T follicular helper cell (primary cell): ENCODE results near the gene AGTPBP1.
A peak's percentile ranks its signal among the peaks of the same experiment; 100 is the strongest.
"Not testable (repeated sequence)": the region's sequence is repeated elsewhere in the genome, so short reads cannot be mapped to it uniquely, and the experiment has no call there.

Experiments used
- DNase-seq: peaks from one replicate; pipeline ENCODE4 v3.0.0-alpha.2; 2020; ENCODE audit warnings: low read depth

Gene AGTPBP1

DNA sequence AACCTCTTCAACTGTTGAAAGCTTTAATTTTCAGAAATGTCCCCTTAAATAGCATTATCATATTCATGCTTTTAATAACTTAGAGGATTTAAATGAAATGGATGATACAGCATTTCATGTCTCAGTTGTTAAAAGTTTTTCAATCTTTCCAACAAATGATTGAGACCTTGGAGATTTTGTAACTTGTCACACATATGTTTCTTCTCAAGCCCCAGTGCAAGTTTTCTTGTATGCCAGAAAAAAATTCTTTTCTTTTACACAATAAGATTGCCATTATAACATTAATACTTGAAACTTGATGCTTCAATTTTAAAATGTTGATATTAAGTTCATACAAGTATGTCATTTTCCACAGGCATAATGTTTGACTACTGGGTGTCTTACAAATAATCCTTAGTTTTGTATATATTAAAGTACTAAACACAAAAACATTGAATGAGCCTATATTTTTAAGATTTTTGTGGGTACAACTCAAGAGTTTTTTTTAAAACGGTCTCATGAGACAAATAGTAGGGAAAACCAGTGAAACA is 124.5 kb downstream of the AGTPBP1 start:
- DNase-seq, result no peak

DNA sequence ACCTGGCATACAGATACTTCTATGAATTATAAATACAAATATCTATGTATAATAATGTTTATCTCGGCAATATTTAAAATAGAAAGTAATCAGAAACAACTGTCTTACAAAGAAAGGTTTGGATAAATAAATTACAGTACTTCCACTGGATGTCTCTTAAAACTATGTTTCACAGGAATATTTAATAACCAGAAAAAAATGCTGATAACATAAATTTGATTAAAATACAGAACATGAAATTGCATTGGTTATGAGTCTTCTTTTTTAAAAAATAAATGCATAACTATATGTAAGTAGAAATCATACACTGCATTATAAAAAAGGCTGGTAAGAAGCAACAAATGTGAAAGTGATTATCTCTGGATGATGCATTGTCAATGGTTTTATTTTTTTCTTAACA is 126.0 kb downstream of the AGTPBP1 start:
- DNase-seq, result no peak

GRCh38 chr9:85610074-85610860 is 131.5 kb downstream of the AGTPBP1 start:
- DNase-seq, result peak; percentile 12

- no peak for DNase-seq
Observed at GRCh38 chr9:85605905-85606304, 135.8 kb downstream of the AGTPBP1 start.

- no peak for DNase-seq
Observed at GRCh38 chr9:85603936-85604335, 137.8 kb downstream of the AGTPBP1 start.

DNA sequence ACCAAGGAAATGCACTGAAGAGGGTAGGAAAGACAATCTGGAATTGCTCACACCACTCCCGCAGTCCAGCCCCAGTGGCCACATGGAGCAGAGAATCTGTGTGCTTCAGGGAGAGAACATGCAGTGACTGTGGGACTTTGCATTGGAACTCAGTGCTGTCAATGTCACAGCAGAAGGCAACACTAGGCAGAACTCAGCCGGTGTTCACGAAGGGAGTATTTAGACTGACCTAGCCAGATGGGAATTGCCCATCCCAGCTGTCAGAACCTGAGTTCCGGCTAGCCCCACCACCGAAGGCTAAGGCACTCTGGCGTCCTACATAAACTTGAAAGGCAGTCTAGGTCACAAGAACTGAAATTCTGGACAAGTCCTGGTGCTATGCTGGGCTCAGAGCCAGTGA is 139.0 kb downstream of the AGTPBP1 start:
- DNase-seq, result no peak

GRCh38 chr9:85600675-85601263 is 141.0 kb downstream of the AGTPBP1 start:
- no peak for DNase-seq

DNA sequence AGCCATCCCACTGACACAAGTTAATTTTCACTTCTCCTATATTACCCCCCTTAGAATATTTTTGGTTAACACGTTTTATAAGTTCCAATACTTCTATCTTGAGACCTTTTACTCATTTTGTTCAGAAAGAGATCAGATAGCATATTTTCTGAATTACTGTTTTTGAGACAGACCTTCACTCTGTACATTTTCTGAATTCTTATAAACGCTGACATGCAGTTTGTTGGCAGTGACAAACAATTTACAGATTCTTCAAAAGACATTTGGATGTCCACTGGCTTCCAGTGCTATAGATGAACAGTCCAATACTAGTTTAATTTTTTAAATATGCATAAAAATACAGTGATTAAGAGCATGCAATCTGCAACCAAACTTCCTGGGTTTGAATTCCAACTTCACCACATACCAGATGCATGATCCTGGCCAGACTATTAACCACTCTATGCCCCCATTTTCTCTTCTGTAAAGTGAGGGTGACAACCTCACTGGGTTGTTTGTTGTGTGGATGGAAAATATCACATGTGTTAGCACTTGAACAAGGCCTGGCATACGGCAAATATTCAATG is 142.1 kb downstream of the AGTPBP1 start:
- DNase-seq, result no peak

GRCh38 chr9:85594316-85594715 is 147.4 kb downstream of the AGTPBP1 start:
- no peak for DNase-seq

DNA sequence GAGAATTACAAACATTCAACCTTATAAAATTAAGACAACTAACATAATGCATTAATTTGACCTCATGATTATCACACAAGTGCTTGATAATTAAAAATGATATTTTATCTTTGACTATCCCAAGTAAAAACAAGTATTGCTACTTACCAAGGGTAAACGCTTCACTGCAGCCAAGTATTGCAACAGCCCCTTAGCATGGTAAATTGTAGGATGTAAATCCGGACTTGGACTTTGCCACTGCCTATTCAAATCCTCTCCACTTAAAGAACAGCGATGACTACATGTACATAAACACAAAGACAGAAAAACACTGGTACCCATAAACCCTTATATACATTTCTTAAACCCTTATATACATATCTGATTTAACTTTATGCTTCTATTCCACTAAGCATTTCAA is 155.1 kb downstream of the AGTPBP1 start:
- DNase-seq, result no peak

- no peak for DNase-seq
Observed at GRCh38 chr9:85577353-85577952, 164.3 kb downstream of the AGTPBP1 start.

DNA sequence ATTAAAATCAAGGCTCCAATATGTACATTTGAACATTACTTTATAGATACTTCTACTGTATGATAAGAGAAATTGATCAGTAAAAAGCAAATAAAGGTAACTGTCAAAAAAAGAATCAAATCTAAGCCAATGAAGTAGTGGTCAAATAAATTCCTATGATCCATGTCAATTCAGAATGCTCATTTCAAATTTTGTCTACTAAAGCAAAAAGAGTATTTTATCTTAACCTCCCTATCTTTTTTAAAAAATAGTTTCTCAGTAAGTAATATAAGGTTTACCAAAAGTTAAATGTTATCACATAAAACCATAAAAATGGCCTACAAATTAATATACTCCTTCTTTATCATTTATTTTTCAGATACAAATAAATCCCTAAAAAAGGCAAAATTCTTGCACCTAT is 165.9 kb downstream of the AGTPBP1 start:
- DNase-seq, result no peak

DNA sequence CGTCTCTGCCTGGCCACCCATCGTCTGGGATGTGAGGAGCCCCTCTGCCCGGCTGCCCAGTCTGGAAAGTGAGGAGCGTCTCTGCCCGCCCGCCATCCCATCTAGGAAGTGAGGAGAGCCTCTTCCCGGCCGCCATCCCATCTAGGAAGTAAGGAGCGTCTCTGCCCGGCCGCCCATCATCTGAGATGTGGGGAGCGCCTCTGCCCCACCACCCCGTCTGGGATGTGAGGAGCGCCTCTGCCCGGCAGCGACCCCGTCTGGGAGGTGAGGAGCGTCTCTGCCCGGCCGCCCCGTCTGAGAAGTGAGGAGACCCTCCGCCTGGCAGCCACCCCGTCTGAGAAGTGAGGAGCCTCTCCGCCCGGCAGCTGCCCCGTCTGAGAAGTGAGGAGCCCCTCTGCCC is 168.2 kb downstream of the AGTPBP1 start:
- not testable (repeated sequence) for DNase-seq

DNA sequence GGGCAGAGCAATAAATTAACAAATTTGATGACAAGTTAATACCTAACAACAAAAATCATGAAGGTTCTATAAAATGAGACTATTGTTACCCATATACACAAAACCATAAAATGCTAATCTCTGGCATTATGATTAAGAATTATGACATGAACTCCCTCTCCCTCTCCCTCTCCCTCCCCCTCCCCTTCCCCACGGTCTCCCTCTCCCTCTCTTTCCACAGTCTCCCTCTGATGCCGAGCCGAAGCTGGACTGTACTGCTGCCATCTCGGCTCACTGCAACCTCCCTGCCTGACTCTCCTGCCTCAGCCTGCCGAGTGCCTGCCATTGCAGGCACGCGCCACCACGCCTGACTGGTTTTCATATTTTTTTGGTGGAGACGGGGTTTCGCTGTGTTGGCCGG is 168.8 kb downstream of the AGTPBP1 start:
- not testable (repeated sequence) for DNase-seq

DNA sequence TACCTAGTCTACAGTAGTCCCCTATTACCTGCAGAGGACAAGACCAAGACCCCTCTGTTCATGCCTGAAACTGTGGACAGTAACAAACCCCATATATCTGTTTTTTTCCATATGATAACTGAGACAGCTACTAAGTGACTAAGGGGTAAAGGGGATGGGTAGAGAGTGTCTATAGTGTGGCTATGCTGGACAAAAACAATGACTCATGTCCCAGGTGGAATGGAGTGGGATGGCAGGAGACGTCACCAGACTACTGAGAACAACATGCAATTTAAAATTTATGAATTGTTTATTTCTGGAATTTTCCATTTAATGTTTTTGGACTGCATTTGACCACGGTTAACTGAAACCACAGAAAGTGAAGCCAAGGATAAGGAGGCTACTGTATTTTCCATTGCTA is 171.8 kb downstream of the AGTPBP1 start:
- no peak for DNase-seq

- no peak for DNase-seq
Observed at GRCh38 chr9:85559526-85559925, 182.2 kb downstream of the AGTPBP1 start.

DNA sequence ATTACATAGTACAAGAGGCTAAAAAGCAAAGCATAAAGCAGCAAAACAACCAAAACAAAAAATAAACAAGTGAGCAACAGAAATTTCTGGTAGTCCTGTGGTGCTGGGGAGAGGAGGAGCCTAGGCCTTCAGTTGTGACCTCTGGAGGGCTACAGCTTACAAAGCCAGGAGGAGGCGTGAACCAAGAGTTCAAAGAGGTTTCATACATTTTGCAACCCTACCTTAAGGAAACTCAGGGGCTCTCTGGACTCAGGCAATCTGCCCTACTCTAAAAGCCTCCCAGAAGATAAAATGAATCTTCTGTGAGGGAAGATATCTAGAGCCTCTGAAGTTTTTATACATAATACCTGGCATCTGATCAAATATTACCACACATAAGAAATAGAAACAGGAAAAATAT is 187.4 kb downstream of the AGTPBP1 start:
- DNase-seq, result no peak

- DNase-seq, result no peak
Observed at GRCh38 chr9:85553475-85553874, 188.3 kb downstream of the AGTPBP1 start.

DNA sequence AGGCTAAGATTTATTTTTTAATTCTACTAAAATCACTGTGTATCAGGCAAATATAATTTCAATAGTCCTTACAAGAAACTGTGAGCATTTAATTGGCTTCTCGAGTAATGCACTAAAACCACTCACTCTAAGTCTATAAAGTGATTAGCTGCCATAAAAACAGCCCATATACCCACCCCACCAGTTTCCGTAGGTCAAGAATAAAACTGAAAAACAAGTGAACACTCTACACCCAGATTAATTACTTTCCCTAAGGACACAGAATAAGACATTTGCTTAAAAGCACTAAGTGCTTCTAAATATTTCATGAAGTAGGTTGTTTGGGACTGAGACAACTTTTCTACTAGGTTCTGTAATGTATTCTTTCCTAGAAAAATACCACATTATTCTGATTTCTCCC is 194.2 kb downstream of the AGTPBP1 start:
- no peak for DNase-seq

DNA sequence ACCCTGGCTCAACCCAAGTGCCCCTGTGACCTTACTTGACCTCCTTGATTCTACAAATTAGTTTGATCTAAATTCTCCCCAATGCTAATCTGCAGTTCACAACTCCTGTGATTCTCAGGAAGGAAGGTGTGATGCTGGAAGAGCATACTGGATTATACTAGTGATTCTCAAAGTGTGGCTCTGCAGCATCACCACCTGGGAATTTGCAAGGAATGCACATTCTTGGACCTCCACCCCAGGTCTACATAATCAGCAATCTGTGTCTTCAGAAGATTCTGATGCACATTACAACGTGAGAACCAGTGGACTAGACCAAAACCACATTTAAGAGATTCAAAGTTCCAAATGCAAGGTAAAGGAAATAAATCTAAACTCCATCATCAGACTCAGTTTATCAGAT is 198.6 kb downstream of the AGTPBP1 start:
- DNase-seq, result no peak

- no peak for DNase-seq
Observed at GRCh38 chr9:85541876-85542275, 199.9 kb downstream of the AGTPBP1 start.

DNA sequence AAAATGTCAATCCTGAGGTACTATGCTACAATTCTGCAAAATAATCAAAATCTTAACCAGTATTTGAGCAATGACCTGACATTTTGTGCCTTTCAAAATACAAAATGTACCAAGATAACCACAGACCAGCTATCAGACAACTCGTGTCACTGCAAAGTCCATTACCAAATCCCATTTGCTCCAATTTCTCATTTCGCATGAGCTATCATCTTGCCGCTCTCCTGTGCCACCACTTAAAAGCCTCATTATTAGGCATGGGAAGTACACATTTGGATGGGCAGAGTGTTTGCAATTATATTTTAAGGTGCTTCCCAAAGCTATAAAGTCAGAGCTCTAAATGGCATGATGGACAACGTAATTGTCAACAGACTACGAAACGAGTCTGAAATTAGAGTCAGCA is 205.2 kb downstream of the AGTPBP1 start:
- DNase-seq, result no peak

GRCh38 chr9:85536076-85536475 is 205.7 kb downstream of the AGTPBP1 start:
- DNase-seq, result no peak
